ENCODE data around the gene C10orf105. TPM values are rescaled to one million over a fixed set of nuclear protein-coding genes. Genes with fewer than 3 reads are reported as not detected.

Gene C10orf105
- total RNA-seq, 4 donors from 2014 or later = 0.06 to 0.17 (median 0.11) TPM; not detected in 1

DNA sequence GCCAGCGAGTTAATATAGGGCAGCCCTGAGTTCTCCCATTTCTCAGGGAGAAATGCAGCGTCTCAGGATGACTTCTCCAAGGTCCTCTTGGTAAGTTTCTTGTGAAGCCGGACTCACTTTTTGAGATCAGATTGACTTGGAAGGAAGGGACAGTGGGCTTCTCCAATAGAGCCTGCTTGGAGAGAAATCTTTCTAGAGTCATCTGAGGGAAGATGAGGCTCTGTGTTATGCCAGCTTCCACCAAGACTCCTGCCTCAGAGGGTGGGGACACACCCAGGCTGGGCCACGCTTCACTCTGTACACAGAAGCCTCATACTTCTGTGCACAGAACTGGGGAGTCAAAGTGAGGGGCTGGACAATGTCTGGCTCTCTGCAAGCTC, 5.6 kb downstream of the C10orf105 start:
- intact Hi-C loops (cut with DNase I) = loop anchor here (5.0 kb wide), 1 partner anchor 58 kb away; the partner anchor contains the start of gene VSIR
- TF ChIP-seq EP300 (IDR thresholded peaks at IDR 0.05) (no peak), POLR2AphosphoS5 (IDR thresholded peaks at IDR 0.05) (no peak), POLR2A (IDR thresholded peaks at IDR 0.05; ENCODE audit: low read depth) (no peak)
- TF ChIP-seq, protein P1, sequence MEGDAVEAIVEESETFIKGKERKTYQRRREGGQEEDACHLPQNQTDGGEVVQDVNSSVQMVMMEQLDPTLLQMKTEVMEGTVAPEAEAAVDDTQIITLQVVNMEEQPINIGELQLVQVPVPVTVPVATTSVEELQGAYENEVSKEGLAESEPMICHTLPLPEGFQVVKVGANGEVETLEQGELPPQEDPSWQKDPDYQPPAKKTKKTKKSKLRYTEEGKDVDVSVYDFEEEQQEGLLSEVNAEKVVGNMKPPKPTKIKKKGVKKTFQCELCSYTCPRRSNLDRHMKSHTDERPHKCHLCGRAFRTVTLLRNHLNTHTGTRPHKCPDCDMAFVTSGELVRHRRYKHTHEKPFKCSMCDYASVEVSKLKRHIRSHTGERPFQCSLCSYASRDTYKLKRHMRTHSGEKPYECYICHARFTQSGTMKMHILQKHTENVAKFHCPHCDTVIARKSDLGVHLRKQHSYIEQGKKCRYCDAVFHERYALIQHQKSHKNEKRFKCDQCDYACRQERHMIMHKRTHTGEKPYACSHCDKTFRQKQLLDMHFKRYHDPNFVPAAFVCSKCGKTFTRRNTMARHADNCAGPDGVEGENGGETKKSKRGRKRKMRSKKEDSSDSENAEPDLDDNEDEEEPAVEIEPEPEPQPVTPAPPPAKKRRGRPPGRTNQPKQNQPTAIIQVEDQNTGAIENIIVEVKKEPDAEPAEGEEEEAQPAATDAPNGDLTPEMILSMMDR (IDR thresholded peaks at IDR 0.05) = no peak

DNA sequence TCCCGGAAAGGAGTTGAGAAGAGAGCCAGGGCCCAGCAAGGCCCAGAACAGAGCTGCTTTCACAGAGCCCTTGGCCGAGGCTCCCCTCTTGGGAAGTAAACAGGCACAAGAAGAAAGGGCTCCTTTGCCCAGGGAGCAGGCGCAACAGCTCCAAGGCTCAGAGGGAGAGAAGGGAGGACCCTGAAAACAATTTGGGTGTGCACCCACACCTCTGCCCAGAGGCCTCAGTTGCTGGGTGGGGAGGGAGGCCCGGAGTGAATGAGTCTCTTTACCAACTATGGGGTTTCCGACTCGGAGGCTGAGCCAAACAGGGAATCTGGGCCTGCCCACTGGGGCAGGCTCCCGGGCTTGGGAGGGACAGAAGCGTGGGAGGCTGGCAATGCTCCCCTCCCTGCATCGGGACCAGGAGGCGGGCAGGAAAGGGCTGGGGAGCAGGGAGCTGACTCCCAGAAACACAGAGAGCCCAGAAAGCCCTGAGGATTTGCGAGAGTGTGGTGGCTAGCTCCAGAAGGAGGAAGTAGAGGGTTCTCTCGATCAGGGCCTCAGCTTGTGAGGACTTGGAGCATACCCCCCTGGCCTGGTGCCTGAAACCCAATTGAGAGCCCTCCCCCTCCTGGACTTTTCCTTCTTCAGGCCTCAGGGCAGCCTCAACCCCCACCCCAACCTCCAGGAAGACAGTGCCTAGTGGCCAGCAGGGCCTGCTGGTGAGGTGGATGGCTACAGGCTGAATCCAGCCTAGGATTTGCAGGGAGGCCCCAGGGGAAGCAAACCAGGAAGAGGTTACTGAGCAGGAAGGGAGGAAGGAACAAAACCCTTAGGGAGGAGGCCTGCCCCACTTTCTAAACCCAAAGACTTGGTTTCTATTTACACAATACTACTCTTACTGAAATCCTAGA, 6.2 kb downstream of the C10orf105 start:
- peak overlapping the region in 3 of 4 donors; percentile 13 to 30 (median 18) for H3K4me3 ChIP-seq
- no peaks in the 10 kb centered on the region for H3K9me3 ChIP-seq
- no peaks in the 10 kb centered on the region for H3K36me3 ChIP-seq
- peak; percentile 97 for DNase-seq (ENCODE audit: extremely low spot score)
- intact Hi-C loops (cut with DNase I) = loop anchor here (5.0 kb wide), 1 partner anchor 59 kb away; the partner anchor contains the start of gene VSIR
- TF ChIP-seq POLR2AphosphoS5 (IDR thresholded peaks at IDR 0.05) = peak; percentile 54 to 83
- TF ChIP-seq POLR2A (IDR thresholded peaks at IDR 0.05; ENCODE audit: low read depth) = no peak
- TF ChIP-seq, protein P1 (IDR thresholded peaks at IDR 0.05) = peak in 1 of 3 experiments; percentile 14
- 3% methylated on average over 12 of the region's 12 CpGs for WGBS
- H3K4me1 ChIP-seq = peaks cover 55 to 65% (median 64%) of the 10 kb centered on the region in 4 donors
- peak overlapping the region; percentile 88 to 93 (median 91) for H3K27ac ChIP-seq (replicated peaks in 1 of 4)
- H3K27me3 ChIP-seq = no peaks in the 10 kb centered on the region

More for the DNA sequence above, 5.6 kb downstream of the C10orf105 start:
- Histone ChIP-seq H3K27ac (replicated peaks in 1 of 4) (peak overlapping the region; percentile 88 to 93 (median 91)), H3K9me3 (no peaks in the 10 kb centered on the region), H3K27me3 (no peaks in the 10 kb centered on the region), H3K36me3 (no peaks in the 10 kb centered on the region), H3K4me1 (peaks cover 60 to 69% (median 67%) of the 10 kb centered on the region in 4 donors), H3K4me3 (peak overlapping the region in 2 of 4 donors; percentile 13 to 15)
- DNase-seq (ENCODE audit: extremely low spot score) = no peak
- WGBS = 45% methylated on average over 4 of the region's 4 CpGs

DNA sequence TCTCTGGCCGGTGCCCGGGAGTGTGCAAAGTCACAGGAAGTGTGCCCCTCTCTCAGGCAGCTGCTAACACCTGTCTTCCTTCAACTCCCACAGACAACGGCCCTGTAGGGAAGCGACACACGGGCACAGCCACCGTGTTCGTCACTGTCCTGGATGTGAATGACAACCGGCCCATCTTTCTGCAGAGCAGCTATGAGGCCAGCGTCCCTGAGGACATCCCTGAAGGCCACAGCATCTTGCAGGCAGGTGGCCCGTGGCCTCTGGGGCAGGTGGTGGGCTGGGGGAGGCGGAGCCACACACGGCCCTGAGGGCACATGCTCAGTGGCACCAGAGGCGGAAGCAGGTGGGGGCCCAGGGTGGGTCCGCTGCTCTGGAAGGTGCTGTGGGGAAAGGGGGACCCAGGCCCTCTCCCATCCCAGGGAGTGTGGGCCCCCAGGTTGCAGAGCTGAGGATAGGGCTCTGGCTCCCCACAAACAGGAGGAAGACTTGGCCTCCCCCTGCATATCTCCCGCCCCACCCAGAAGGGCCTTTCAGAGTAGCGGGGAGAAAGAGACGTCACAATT, 6.9 kb downstream of the C10orf105 start:
- H3K36me3 ChIP-seq = no peaks in the 10 kb centered on the region
- peaks cover 52 to 65% (median 63%) of the 10 kb centered on the region in 4 donors for H3K4me1 ChIP-seq
- TF ChIP-seq, protein P1 (IDR thresholded peaks at IDR 0.05) = no peak
- TF ChIP-seq POLR2A (IDR thresholded peaks at IDR 0.05; ENCODE audit: low read depth) = no peak
- TF ChIP-seq EP300 (IDR thresholded peaks at IDR 0.05) = no peak
- TF ChIP-seq POLR2AphosphoS5 (IDR thresholded peaks at IDR 0.05) = no peak
- peak overlapping the region in 1 of 4 donors; percentile 18 for H3K4me3 ChIP-seq
- 61% methylated on average over 13 of the region's 17 CpGs for WGBS
- H3K27me3 ChIP-seq = no peaks in the 10 kb centered on the region
- H3K9me3 ChIP-seq = no peaks in the 10 kb centered on the region
- intact Hi-C loops (cut with DNase I) = loop anchor here (5.0 kb wide), 1 partner anchor 60 kb away; the partner anchor contains the start of gene VSIR
- peak overlapping the region; percentile 88 to 93 (median 91) for H3K27ac ChIP-seq (replicated peaks in 1 of 4)
- no peak for DNase-seq (ENCODE audit: extremely low spot score)

DNA sequence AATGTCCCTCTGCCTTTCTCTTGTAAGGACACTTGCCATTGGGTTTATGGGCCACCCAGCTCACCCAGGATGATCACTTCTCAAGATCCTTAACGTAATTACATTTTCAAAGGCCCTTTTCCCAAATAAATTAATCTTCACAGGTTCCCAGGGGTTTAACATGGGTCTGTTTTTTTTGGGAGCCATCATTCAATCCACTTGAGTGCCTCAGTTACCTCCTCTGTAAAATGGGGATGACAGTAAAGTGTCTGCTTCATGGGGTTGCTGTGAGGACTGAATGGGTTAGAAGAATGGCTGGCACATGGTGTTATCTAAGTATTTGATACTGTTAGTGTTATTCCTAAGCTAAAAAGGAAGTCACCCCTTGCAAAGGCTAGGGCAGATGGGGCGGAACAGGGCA, 7.4 kb downstream of the C10orf105 start:
- H3K27ac ChIP-seq (replicated peaks in 1 of 4) = peak overlapping the region; percentile 88 to 93 (median 91)
- intact Hi-C loops (cut with DNase I) = loop anchor here (5.0 kb wide), 1 partner anchor 60 kb away; the partner anchor contains the start of gene VSIR
- 80% methylated on average over 2 of the region's 2 CpGs for WGBS
- H3K9me3 ChIP-seq = no peaks in the 10 kb centered on the region
- no peak for DNase-seq (ENCODE audit: extremely low spot score)
- no peak overlapping the region for H3K4me3 ChIP-seq
- no peaks in the 10 kb centered on the region for H3K36me3 ChIP-seq
- peaks cover 51 to 62% (median 59%) of the 10 kb centered on the region in 4 donors for H3K4me1 ChIP-seq
- no peaks in the 10 kb centered on the region for H3K27me3 ChIP-seq
- TF ChIP-seq POLR2A (IDR thresholded peaks at IDR 0.05; ENCODE audit: low read depth) (no peak), POLR2AphosphoS5 (IDR thresholded peaks at IDR 0.05) (no peak), EP300 (IDR thresholded peaks at IDR 0.05) (no peak)
- TF ChIP-seq, protein P1 (IDR thresholded peaks at IDR 0.05) = no peak

Data from esophagus muscularis mucosa (tissue), 4 donors.